ENCODE data around the gene HDAC4.

GRCh38 chr2:239146741-239147181, 254.1 kb downstream of the HDAC4 start:
- TF ChIP-seq CTCF (IDR thresholded peaks at IDR 0.05) (no peak), JUNB (IDR thresholded peaks at IDR 0.05) (no peak), HDAC2 (IDR thresholded peaks at IDR 0.05) (no peak), ZFP36 (IDR thresholded peaks at IDR 0.05; ENCODE audit: borderline replicate concordance, partially characterized antibody) (no peak), POLR2A (IDR thresholded peaks at IDR 0.05; ENCODE audit: low read length) (no peak), RCOR1 (IDR thresholded peaks at IDR 0.05; ENCODE audit: low read depth, low read length) (no peak), MAZ (IDR thresholded peaks at IDR 0.05; ENCODE audit: borderline replicate concordance, low read depth, low read length) (no peak)

All from A549 (cell line).